HEK293 (cell line): ENCODE results near the gene KRTAP19-8.

Experiments used
- CTCF ChIA-PET: fragments of 350-600 bp; formaldehyde crosslinking; extraction: SDS; loops from one replicate; lab custom pipeline; 2021; ENCODE audit warnings: antibody characterized with exemption; lab: Yijun Ruan, JAX
- POLR2A ChIA-PET: fragments of 300-600 bp; formaldehyde crosslinking; extraction: SDS; loops from one replicate; lab custom pipeline; 2020; ENCODE audit warnings: antibody characterized with exemption, inconsistent platforms; lab: Yijun Ruan, JAX
- H3K27ac ChIP-seq: fragments of 200-500 bp; sonication (Bioruptor generic); 2 replicates; pipeline ENCODE4 v1.5.1; 2014; ENCODE audit warnings: low read depth, low read length, control low read depth, inconsistent platforms; ENCODE audit errors: extremely low read depth
- H3K36me3 ChIP-seq, 2 experiments: fragments of 200-500 bp in 1 of 2; sonication (Bioruptor generic) in 1 of 2; 1 replicate in 1 of 2; 2 replicates in 1 of 2; pipeline ENCODE4 v1.5.1; 2014 to 2017; ENCODE audit warnings: inconsistent platforms in 2 of 2, low read length in 2 of 2; ENCODE audit not compliant: control insufficient read depth in 2 of 2, insufficient read depth in 1 of 2
- H3K4me1 ChIP-seq: fragments of 200-500 bp; sonication (Bioruptor generic); 2 replicates; pipeline ENCODE4 v1.5.1; 2014; ENCODE audit warnings: mild to moderate bottlenecking, low read length, inconsistent platforms; ENCODE audit not compliant: control insufficient read depth, insufficient read depth
- H3K4me3 ChIP-seq: 2 replicates; pipeline ENCODE4 v1.5.1; 2011; ENCODE audit warnings: low read depth, mild to moderate bottlenecking, control low read depth, low read length, moderate library complexity
- H3K9me3 ChIP-seq: fragments of 200-500 bp; sonication (Bioruptor generic); 2 replicates; pipeline ENCODE4 v1.5.1; 2014; ENCODE audit warnings: low read depth, low read length, inconsistent platforms; ENCODE audit not compliant: control insufficient read depth, insufficient read depth
- CTCF ChIP-seq: fragments of 450-650 bp; formaldehyde crosslinking; IDR thresholded peaks from 2 replicates; pipeline ENCODE4 v1.5.1; 2016; ENCODE audit warnings: missing biosample characterization, missing genetic modification characterization
- EGR2 ChIP-seq: fragments of 450-650 bp; formaldehyde crosslinking; IDR thresholded peaks from 2 replicates; pipeline ENCODE4 v1.5.1; 2016; ENCODE audit warnings: low read depth, missing biosample characterization, missing genetic modification characterization
- GLIS1 ChIP-seq: fragments of 450-650 bp; formaldehyde crosslinking; IDR thresholded peaks from 2 replicates; pipeline ENCODE4 v1.5.1; 2016; ENCODE audit warnings: missing biosample characterization, missing genetic modification characterization
- HOXA7 ChIP-seq: sonication (generic); formaldehyde crosslinking; IDR thresholded peaks from 2 replicates; pipeline ENCODE4 v1.8.1; 2022; ENCODE audit warnings: missing genetic modification reagents, borderline replicate concordance
- IKZF3 ChIP-seq: fragments of 450-650 bp; IDR thresholded peaks from 2 replicates; pipeline ENCODE4 v1.5.0; 2018; ENCODE audit warnings: missing biosample characterization, mild to moderate bottlenecking, missing genetic modification characterization, moderate library complexity
- KLF16 ChIP-seq: fragments of 450-650 bp; formaldehyde crosslinking; IDR thresholded peaks from 2 replicates; pipeline ENCODE4 v1.5.1; 2017; ENCODE audit warnings: missing biosample characterization, missing genetic modification characterization
- PATZ1 ChIP-seq: fragments of 450-650 bp; formaldehyde crosslinking; IDR thresholded peaks from 2 replicates; pipeline ENCODE4 v1.5.1; 2016; ENCODE audit warnings: missing biosample characterization, missing genetic modification characterization
- PRDM10 ChIP-seq: fragments of 450-650 bp; formaldehyde crosslinking; IDR thresholded peaks from 2 replicates; pipeline ENCODE4 v1.5.1; 2016; ENCODE audit warnings: missing biosample characterization, missing genetic modification characterization
- SP2 ChIP-seq: fragments of 450-650 bp; formaldehyde crosslinking; IDR thresholded peaks from 2 replicates; pipeline ENCODE4 v1.5.1; 2016; ENCODE audit warnings: missing biosample characterization, missing genetic modification characterization
- SP7 ChIP-seq: fragments of 450-650 bp; formaldehyde crosslinking; IDR thresholded peaks from 2 replicates; pipeline ENCODE4 v1.5.1; 2016; ENCODE audit warnings: missing biosample characterization, missing genetic modification characterization
- YY2 ChIP-seq: fragments of 450-650 bp; formaldehyde crosslinking; IDR thresholded peaks from 2 replicates; pipeline ENCODE4 v1.5.1; 2016; ENCODE audit warnings: missing biosample characterization, missing genetic modification characterization
- ZFP3 ChIP-seq: fragments of 450-650 bp; formaldehyde crosslinking; IDR thresholded peaks from 2 replicates; pipeline ENCODE4 v1.5.1; 2016; ENCODE audit warnings: low read depth, missing biosample characterization, missing genetic modification characterization
- ZNF132 ChIP-seq: fragments of 450-650 bp; formaldehyde crosslinking; IDR thresholded peaks from 2 replicates; pipeline ENCODE4 v1.5.1; 2017; ENCODE audit warnings: missing biosample characterization, missing genetic modification characterization, borderline replicate concordance
- ZNF146 ChIP-seq: fragments of 450-650 bp; formaldehyde crosslinking; IDR thresholded peaks from 2 replicates; pipeline ENCODE4 v1.5.1; 2016; ENCODE audit warnings: missing biosample characterization, missing genetic modification characterization
- ZNF19 ChIP-seq: fragments of 450-650 bp; formaldehyde crosslinking; IDR thresholded peaks from 2 replicates; pipeline ENCODE4; 2016; ENCODE audit warnings: missing biosample characterization, missing genetic modification characterization, low read depth
- ZNF362 ChIP-seq: fragments of 450-650 bp; formaldehyde crosslinking; IDR thresholded peaks from 2 replicates; pipeline ENCODE4 v1.5.1; 2016; ENCODE audit warnings: missing biosample characterization, missing genetic modification characterization
- ZNF423 ChIP-seq: fragments of 450-650 bp; formaldehyde crosslinking; IDR thresholded peaks from 2 replicates; pipeline ENCODE4 v1.5.1; 2016; ENCODE audit warnings: missing biosample characterization, missing genetic modification characterization
- ZNF529 ChIP-seq: fragments of 450-650 bp; formaldehyde crosslinking; IDR thresholded peaks from 2 replicates; pipeline ENCODE4 v1.5.1; 2017; ENCODE audit warnings: missing genetic modification characterization, missing biosample characterization; ENCODE audit not compliant: insufficient replicate concordance
- ZNF548 ChIP-seq: fragments of 450-650 bp; formaldehyde crosslinking; IDR thresholded peaks from 2 replicates; pipeline ENCODE4 v1.5.1; 2016; ENCODE audit warnings: missing biosample characterization, missing genetic modification characterization
- ZNF624 ChIP-seq: fragments of 450-650 bp; formaldehyde crosslinking; IDR thresholded peaks from 2 replicates; pipeline ENCODE4 v1.5.1; 2017; ENCODE audit warnings: missing biosample characterization, missing genetic modification characterization
- ZNF677 ChIP-seq: fragments of 450-650 bp; IDR thresholded peaks from 2 replicates; pipeline ENCODE4 v1.5.0; 2018; ENCODE audit warnings: missing biosample characterization, mild to moderate bottlenecking, missing genetic modification characterization, moderate library complexity
- ZNF785 ChIP-seq: fragments of 450-650 bp; formaldehyde crosslinking; IDR thresholded peaks from 2 replicates; pipeline ENCODE4 v1.5.1; 2016; ENCODE audit warnings: missing biosample characterization, missing genetic modification characterization
- ZNF843 ChIP-seq: fragments of 450-650 bp; formaldehyde crosslinking; IDR thresholded peaks from 2 replicates; pipeline ENCODE4 v1.5.1; 2016; ENCODE audit warnings: missing biosample characterization, missing genetic modification characterization

KRTAP19-8 gene

GRCh38 chr21:30997541-30997940 is 40.7 kb downstream of the KRTAP19-8 start (continued):
- no peak for TF ChIP-seq PRDM10
- no peak for TF ChIP-seq ZNF423 (tag by site-specific recombination)
- TF ChIP-seq GLIS1 (tag by site-specific recombination): no peak
- no peak for TF ChIP-seq PATZ1 (tag by site-specific recombination)
- no peak for TF ChIP-seq YY2

- H3K4me3 ChIP-seq: no peak overlapping the region
- H3K27ac ChIP-seq: no peak overlapping the region
- no peaks in the 10 kb centered on the region for H3K9me3 ChIP-seq
- CTCF ChIA-PET: interaction anchor here (0.6 kb wide), 1 partner anchor 12 kb away, joined by 3 read pairs; no protein-coding TSS in a partner anchor
- no peaks in the 10 kb centered on the region for H3K4me1 ChIP-seq
- POLR2A ChIA-PET: no interaction called here
- H3K36me3 ChIP-seq: no peaks in the 10 kb centered on the region
- TF ChIP-seq ZNF362 (tag by site-specific recombination) (no peak), ZFP3 (tag by site-specific recombination) (no peak), ZNF132 (tag by site-specific recombination) (no peak), ZNF677 (tag by site-specific recombination) (no peak), IKZF3 (tag by site-specific recombination) (no peak), ZNF529 (tag by site-specific recombination) (no peak), CTCF (tag by site-specific recombination) (no peak), ZNF548 (tag by site-specific recombination) (no peak), ZNF146 (tag by site-specific recombination) (no peak), ZNF785 (tag by site-specific recombination) (no peak), KLF16 (tag by site-specific recombination) (no peak), HOXA7 (CRISPR knock-in tag) (no peak), SP2 (no peak), SP7 (tag by site-specific recombination) (no peak), ZNF19 (tag by site-specific recombination) (no peak), EGR2 (tag by site-specific recombination) (no peak), ZNF624 (tag by site-specific recombination) (no peak), ZNF843 (tag by site-specific recombination) (no peak)
- TF ChIP-seq, all 188 proteins: peak for 0
These were observed 41.5 kb downstream of the KRTAP19-8 start for GRCh38 chr21:30996728-30997127.
